Activated B cell treated with CpG ODN at 0.5 μM for 24 hours (primary cell): ENCODE results near the gene PDIK1L. TPM values are rescaled to one million over a fixed set of nuclear protein-coding genes. Genes with fewer than 3 reads are reported as not detected.

Source experiments
- ATAC-seq: fragments of 200-7000 bp; cut with Tn5 transposase; one replicate; pipeline ENCODE4 v1.10.0; 2021; ENCODE audit warnings: low read depth, mild to moderate bottlenecking, moderate library complexity
- CTCF ChIA-PET: fragments of 350-600 bp; sonication (Branson Sonifier 250); formaldehyde crosslinking; loops from one replicate; lab custom pipeline; 2021; ENCODE audit warnings: antibody characterized with exemption; lab: Charles Lee
- POLR2A ChIA-PET: fragments of 350-600 bp; sonication (Branson Sonifier 250); formaldehyde crosslinking; loops from one replicate; lab custom pipeline; 2021; ENCODE audit warnings: antibody characterized with exemption; lab: Charles Lee
- DNase-seq: peaks from one replicate; pipeline ENCODE4 v3.0.0; 2022
- H3K27ac Mint-ChIP-seq: one replicate; pipeline ENCODE4 v1.8.0; 2020; ENCODE audit warnings: mixed read lengths
- H3K27me3 Mint-ChIP-seq: one replicate; pipeline ENCODE4 v1.8.0; 2021; ENCODE audit warnings: mixed read lengths
- H3K36me3 Mint-ChIP-seq: one replicate; pipeline ENCODE4 v1.8.0; 2021; ENCODE audit warnings: low read depth, mixed read lengths
- H3K4me1 Mint-ChIP-seq: one replicate; pipeline ENCODE4 v1.8.0; 2021; ENCODE audit warnings: mixed read lengths
- H3K4me3 Mint-ChIP-seq: one replicate; pipeline ENCODE4 v1.8.0; 2020; ENCODE audit warnings: mild to moderate bottlenecking, mixed read lengths
- H3K9me3 Mint-ChIP-seq: one replicate; pipeline ENCODE4 v1.8.0; 2020; ENCODE audit warnings: mixed read lengths
- intact Hi-C: fragments of 100-400 bp; cut with micrococcal nuclease; formaldehyde crosslinking; loops from one replicate; pipeline ENCODE4 v1.15.1; 2024
- total RNA-seq: library from RNA; stranded (reverse); gene quantifications from 2 replicates; pipeline ENCODE4 v1.2.3, GENCODE V29; 2022
- TF ChIP-seq, protein P1 (sequence below): fragments of 200-600 bp; IDR thresholded peaks from one replicate; pipeline ENCODE4 v1.8.0; 2022; ENCODE audit warnings: antibody characterized with exemption, mild to moderate bottlenecking

The PDIK1L gene
- total RNA-seq, 1 donor from 2014 or later: 10.5 TPM

DNA sequence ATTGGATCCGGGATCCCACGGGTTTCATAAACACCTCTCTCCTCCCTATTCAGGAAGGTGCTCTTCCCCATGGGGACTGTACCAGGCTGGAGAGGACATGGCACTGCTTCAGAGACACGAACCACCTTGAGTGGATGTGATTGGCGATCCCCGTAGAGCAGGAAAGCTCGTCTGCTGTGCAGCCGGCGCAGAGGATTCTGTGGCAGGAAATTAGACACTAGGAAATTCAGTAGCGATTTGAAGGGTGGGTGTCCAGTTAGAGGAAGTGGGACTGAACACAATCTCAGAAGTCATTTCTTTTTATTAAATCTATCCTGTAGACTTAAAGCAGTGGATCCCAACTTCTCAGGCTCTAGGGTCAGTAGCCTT is 767 bp downstream of the PDIK1L start:
- peak overlapping the region; percentile 94 for H3K4me3 Mint-ChIP-seq
- ATAC-seq: no peak

DNA sequence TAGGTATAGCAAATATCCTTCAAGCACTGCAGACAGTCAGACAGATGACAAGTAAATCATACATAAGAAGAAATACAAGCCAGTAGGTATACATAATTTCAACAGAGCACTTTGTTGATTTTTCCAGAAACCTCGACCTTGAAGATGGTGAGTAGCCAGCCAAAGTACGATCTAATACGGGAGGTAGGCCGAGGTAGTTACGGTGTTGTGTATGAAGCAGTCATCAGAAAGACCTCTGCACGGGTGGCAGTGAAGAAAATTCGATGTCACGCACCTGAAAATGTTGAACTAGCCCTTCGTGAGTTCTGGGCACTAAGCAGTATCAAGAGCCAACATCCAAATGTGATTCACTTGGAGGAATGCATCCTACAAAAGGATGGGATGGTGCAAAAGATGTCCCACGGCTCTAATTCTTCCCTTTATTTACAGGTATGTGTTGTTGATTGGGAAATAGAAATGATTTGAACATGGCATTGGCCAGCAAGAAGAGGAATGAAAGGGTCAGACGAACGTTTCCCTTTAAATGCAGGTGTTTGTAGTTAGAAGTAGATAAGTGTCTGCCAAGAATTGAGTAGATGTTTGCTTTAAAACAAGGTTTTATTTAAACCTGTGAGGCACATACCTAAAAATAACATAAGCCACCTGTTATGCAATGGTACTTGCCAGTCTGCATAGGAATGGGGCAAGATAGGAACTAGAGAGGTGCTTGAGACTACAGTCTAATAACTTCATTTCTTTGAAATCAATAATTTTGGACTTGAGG is 2.7 kb downstream of the PDIK1L start:
- DNase-seq (no peak), ATAC-seq (no peak)
- peaks cover 20% of the 10 kb centered on the region for H3K4me1 Mint-ChIP-seq
- H3K27me3 Mint-ChIP-seq: no peaks in the 10 kb centered on the region
- no peak overlapping the region for H3K27ac Mint-ChIP-seq
- ChIA-PET POLR2A (no interaction called here), CTCF (interaction anchor here (0.8 to 1.2 kb wide), 3 partner anchors 30 to 303 kb away, joined by 3 read pairs; no protein-coding TSS in a partner anchor)
- H3K9me3 Mint-ChIP-seq: no peaks in the 10 kb centered on the region
- TF ChIP-seq, protein P1, sequence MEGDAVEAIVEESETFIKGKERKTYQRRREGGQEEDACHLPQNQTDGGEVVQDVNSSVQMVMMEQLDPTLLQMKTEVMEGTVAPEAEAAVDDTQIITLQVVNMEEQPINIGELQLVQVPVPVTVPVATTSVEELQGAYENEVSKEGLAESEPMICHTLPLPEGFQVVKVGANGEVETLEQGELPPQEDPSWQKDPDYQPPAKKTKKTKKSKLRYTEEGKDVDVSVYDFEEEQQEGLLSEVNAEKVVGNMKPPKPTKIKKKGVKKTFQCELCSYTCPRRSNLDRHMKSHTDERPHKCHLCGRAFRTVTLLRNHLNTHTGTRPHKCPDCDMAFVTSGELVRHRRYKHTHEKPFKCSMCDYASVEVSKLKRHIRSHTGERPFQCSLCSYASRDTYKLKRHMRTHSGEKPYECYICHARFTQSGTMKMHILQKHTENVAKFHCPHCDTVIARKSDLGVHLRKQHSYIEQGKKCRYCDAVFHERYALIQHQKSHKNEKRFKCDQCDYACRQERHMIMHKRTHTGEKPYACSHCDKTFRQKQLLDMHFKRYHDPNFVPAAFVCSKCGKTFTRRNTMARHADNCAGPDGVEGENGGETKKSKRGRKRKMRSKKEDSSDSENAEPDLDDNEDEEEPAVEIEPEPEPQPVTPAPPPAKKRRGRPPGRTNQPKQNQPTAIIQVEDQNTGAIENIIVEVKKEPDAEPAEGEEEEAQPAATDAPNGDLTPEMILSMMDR: no peak
- peaks cover 36% of the 10 kb centered on the region for H3K36me3 Mint-ChIP-seq
- intact Hi-C loops: no loop called here
- H3K4me3 Mint-ChIP-seq: no peak overlapping the region

More for the DNA sequence above, 767 bp downstream of the PDIK1L start:
- H3K27ac Mint-ChIP-seq: peak overlapping the region; percentile 83
- H3K27me3 Mint-ChIP-seq: no peaks in the 10 kb centered on the region
- H3K36me3 Mint-ChIP-seq: peaks cover 22% of the 10 kb centered on the region
- DNase-seq: no peak
- no peaks in the 10 kb centered on the region for H3K9me3 Mint-ChIP-seq
- intact Hi-C loops: no loop called here
- POLR2A ChIA-PET: interaction anchor here (0.8 to 1.8 kb wide), 2 partner anchors 12 to 57 kb away, joined by 4 read pairs; partner anchors contain the start of gene ZNF593
- CTCF ChIA-PET: interaction anchor here (2.0 kb wide), 1 partner anchor 33 kb away, joined by 8 read pairs; no protein-coding TSS in a partner anchor
- peaks cover 20% of the 10 kb centered on the region for H3K4me1 Mint-ChIP-seq
- TF ChIP-seq, protein P1: no peak

DNA sequence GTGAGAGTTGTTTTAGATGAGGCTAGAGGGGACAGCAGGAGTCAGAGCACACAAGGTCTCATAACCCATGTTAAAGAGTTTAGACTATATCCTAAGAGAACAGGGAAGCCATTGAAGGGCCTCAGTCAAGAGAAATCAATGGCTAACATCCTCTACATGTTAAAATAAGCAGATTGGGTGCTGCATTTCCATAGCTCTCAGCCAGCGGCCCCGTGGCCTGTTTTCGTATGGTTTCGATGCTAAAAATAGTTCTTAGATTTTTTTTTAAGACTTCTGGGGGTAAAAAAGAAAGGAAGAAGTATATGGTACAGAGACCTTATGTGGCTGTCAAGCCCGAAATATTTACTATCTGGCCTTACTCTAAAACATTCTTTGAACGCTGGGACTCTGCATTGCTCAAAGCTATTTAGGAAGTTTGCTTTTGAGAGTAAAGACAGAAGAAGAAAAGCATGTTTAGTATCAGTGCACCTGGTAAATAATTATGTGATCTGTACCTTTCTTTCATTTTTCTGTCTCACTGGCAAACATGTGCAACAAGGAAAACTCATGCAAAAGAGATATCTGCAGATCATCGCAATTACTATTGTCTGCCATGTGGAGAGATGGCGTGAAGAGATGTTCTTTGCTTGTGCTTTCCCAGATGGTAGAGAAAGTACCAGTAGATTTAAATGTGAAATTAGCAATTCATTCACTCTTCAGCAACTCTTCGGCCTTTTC is 8.4 kb downstream of the PDIK1L start:
- peak overlapping the region; percentile 35 for H3K27ac Mint-ChIP-seq
- no peaks in the 10 kb centered on the region for H3K9me3 Mint-ChIP-seq
- intact Hi-C loops: no loop called here
- POLR2A ChIA-PET: no interaction called here
- ATAC-seq: no peak
- H3K4me3 Mint-ChIP-seq: no peak overlapping the region
- no peaks in the 10 kb centered on the region for H3K27me3 Mint-ChIP-seq
- H3K4me1 Mint-ChIP-seq: peaks cover 10% of the 10 kb centered on the region
- TF ChIP-seq, protein P1: no peak
- no peak for DNase-seq
- H3K36me3 Mint-ChIP-seq: peaks cover 43% of the 10 kb centered on the region
- CTCF ChIA-PET: interaction anchor here (1.6 kb wide), 1 partner anchor 25 kb away, joined by 5 read pairs; no protein-coding TSS in a partner anchor

DNA sequence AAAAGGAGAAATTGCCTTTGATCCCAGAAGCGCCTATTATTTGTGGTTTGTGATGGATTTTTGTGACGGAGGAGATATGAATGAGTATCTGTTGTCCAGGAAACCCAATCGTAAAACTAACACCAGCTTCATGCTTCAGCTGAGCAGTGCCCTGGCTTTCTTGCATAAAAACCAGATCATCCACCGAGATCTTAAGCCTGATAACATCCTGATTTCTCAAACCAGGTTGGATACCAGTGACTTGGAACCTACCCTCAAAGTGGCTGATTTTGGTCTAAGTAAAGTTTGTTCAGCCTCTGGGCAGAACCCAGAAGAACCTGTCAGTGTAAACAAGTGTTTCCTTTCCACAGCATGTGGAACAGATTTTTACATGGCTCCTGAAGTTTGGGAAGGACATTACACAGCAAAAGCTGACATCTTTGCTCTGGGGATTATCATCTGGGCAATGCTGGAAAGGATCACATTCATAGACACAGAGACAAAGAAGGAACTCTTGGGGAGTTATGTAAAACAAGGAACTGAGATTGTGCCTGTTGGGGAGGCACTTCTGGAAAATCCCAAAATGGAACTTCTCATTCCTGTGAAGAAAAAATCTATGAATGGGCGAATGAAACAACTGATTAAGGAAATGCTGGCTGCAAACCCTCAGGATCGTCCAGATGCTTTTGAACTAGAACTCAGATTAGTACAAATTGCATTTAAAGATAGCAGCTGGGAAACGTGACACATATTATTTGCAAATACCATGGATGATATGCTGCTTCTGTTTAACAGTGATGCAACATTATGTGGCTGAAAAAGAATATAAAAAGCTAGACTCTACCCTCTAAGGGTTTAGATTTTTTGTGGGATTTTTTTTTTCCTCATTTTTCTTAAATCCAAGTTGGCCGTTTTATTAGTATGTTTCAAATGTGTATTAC is 10.5 kb downstream of the PDIK1L start:
- Mint-ChIP-seq H3K36me3 (peaks cover 39% of the 10 kb centered on the region), H3K27me3 (no peaks in the 10 kb centered on the region), H3K4me3 (no peak overlapping the region), H3K27ac (no peak overlapping the region), H3K9me3 (no peaks in the 10 kb centered on the region), H3K4me1 (peaks cover 18% of the 10 kb centered on the region)
- DNase-seq: no peak
- intact Hi-C loops: no loop called here
- ChIA-PET CTCF (interaction anchor here (0.9 to 1.7 kb wide), 4 partner anchors 18 to 23 kb away, joined by 3 to 9 read pairs (median 6); no protein-coding TSS in a partner anchor), POLR2A (no interaction called here)
- TF ChIP-seq, protein P1: no peak
- no peak for ATAC-seq
